ENCODE results near the gene C20orf141. TPM values are rescaled to one million over a fixed set of nuclear protein-coding genes. Genes with fewer than 3 reads are reported as not detected.
"Not testable (repeated sequence)": the region's sequence is repeated elsewhere in the genome, so short reads cannot be mapped to it uniquely, and the experiment has no call there.

C20orf141 gene, protein sequence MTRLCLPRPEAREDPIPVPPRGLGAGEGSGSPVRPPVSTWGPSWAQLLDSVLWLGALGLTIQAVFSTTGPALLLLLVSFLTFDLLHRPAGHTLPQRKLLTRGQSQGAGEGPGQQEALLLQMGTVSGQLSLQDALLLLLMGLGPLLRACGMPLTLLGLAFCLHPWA
- not detected for total RNA-seq
- long read RNA-seq, donor 1, result 0 reads
- long read RNA-seq, donor 2, result 0 reads

DNA sequence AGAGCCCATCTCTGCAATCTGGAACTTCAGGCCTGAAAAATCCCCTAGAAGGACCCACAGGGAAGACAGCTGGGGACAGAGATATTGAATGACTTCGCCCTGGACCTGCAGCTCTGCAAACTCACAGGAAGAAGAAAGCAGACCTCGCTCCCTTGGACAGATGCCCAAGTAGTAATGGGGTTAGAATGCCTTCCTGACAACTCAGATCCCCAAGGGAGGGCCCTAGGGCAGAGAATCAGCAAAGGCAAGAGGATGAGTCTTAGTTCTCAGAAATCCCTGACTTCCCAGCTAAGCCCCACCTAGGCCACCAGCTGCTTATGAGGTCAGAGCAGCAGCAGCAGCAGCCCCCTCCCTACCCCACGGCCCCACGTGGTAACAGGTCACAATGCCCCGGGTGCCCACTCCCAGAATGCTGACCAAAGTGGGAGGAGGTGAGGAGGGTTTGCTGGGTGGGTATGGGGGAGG, at the start of gene C20orf141:
TSS of gene C20orf141 (plus strand) at position 401 of the 465 bp plus-strand sequence. CDS start 198 bp downstream, outside the sequence.
- intact Hi-C loops (cut with DNase I), result no loop called here
- no peak for DNase-seq (ENCODE audit: low spot score)

DNA sequence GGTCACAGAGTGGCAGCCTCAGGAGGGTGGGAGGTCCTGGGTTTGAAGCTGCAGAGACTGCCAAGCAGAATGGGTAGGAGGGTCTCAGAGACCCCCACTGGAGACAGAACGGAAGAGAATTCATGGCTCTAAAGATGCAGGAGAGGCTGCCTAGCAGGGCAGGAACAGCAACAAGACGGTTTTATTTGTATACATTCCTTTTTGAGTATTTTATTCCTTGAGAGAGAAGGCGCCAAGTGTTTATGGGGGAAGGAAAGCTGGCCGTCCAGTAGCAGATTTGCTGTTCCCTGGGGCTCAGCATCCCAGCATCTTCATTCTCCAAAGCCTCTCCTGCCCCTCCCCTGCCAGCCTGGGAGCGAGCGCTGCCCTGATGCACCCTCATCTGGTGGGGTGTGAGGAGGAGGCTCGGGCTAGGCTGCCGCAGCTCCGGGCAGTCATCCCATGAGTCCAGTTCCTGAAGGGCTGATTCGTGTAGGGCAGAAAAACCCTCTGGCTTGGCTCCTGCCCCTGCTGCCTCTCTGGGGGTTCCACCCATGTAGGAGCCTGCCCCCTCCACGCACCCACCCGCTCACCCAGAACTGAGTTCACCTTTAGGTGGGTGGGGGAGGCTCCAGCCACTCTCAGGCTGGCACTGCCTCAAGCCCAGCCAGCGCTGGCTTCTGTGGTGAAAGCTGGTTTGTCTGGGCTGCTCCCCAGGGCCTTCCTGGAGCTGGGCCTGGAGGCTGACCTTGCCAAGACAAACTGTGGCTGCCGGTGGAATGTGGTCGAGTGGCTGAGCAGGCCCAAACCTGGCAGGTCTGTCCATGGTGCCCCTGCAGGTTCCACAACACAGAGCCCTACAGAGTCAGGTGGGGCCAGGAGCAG, 46.8 kb upstream of the C20orf141 start:
- intact Hi-C loops (cut with DNase I), result loop anchor here in 1 of 2 donors (2.0 kb wide), 1 partner anchor 21 kb away; no protein-coding TSS in a partner anchor
- peak; percentile 74 for DNase-seq (ENCODE audit: low spot score)

DNA sequence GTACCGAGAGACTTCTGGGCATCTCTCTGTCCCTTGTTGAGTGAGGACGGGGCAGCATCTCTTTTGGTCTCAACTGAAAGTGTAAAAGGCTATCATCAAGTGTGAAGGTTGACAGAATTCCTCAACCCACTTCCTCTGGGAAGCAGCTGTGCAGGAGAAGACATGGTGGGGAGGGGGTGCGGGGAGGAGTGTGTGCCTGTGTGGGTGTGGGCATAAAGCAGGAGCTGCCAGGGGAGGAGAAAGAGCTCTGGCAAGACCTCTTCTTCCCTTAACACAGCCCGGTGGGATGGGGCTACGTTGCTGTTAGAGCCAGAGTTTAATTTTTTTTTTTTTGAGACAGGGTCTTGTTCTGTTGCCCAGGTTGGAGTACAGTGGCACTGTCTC, 46.2 kb upstream of the C20orf141 start:
- intact Hi-C loops (cut with DNase I), result no loop called here
- peak; percentile 22 for DNase-seq (ENCODE audit: low spot score)

DNA sequence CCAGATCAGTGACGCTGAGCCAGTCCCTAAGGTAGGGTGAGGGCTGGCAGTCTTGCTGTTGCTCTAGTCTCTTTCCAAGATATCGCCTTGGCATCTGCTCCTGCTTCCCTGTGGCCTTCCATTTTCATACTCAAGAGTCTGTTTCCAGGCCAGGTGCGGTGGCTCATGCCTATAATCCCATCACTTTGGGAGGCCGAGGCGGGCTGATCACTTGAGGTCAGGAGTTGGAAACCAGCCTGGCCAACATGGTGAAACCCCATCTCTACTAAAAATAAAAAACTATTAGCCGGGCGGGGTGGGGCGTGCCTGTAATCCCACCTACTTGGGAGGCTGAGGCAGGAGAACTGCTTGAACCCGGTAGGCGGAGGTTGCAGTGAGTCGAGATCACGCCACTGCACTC, 44.7 kb upstream of the C20orf141 start:
- peak; percentile 18 for DNase-seq (ENCODE audit: low spot score)

DNA sequence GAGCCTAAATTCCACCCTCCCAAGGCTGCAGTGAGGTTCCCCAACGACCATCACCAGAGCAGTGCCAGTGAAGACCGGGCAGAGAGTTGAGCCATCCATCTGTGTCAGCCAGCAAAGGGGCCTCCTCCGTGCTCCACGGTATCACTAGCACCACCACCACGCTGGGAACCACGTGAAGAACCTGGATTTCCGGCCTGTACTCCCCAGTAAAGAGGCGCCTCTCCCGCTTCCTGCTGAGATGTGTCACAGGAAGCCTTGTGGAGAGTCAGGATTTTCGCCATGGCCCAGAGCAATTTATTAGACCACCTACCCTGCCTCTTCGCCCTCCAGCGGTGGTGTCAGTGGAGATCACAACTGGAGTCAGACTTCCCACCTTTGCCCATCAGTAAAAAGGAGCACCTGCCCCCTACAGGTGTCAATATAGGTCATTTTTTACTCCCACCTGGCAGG, 43.1 kb upstream of the C20orf141 start:
- DNase-seq (ENCODE audit: low spot score), result peak; percentile 42
- intact Hi-C loops (cut with DNase I), result no loop called here

More for the DNA sequence above, 44.7 kb upstream of the C20orf141 start:
- intact Hi-C loops (cut with DNase I), result not testable (repeated sequence)

DNA sequence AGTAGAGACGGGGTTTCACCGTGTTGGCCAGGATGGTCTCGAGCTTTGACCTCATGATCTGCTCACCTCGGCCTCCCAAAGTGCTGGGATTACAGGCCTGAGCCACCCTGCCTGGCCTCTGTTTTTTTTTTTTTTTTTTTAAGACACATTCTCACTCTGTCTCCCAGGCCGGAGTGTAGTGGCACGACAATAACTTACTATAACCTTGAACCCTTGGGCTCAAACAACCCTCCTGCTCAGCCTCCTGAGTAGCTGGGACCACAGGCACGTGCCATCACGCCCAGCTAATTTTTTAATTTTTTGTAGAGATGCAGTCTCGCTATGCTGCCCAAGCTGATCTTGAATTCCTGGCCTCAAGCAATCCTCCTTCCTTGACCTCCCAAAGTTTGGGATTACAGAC, 41.0 kb upstream of the C20orf141 start:
- intact Hi-C loops (cut with DNase I), result no loop called here
- peak; percentile 34 for DNase-seq (ENCODE audit: low spot score)

DNA sequence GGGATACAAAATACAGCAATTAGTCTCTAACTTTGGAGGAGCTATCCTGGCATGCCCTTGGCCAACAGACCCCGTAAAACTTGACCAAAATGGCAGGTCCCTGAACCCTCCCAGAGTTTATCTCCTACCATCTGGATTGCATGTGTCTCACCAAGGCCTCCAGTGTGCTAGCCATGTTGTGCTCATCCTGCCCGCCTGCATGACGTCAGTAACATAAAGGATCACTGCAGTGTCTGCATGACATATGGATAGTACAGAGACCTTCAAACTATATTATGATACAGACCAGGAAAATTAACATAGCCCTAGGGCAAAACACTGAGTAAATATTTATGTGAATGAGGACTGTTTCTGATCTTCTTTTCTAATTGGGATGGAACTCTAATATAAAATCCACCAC, 39.6 kb upstream of the C20orf141 start:
- intact Hi-C loops (cut with DNase I), result no loop called here
- peak; percentile 35 for DNase-seq (ENCODE audit: low spot score)

DNA sequence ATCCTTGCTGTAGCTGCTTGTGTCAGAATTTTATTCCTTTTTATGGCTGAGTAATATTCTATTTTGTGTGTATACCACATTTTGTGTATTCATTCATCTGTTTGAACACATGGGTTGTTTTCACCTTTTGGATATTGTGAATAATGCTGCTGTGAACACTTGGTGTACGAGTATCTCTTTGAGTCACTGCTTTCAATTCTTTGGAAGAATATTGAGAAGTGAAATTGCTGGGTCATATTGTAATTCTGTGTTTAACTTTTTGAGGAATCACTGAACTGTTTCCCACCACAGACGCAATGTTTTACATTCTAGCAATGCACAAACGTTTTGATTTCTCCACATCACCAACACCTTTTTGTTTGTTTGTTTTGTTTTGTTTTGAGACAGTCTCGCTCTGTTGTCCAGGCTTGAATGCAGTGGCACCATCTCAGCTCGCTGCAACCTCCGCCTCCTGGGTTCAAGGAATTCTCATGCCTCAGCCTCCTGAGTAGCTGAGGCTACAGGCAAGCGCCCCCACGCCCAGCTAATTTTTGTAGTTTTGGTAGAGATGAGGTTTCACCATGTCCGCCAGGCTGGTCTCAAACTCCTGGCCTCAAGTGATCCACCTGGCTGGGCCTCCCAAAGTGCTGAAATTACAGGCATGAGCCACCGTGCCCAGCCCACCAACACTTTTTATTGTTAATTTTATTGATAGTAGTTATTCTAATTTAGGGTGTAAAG, 36.0 kb upstream of the C20orf141 start:
- no peak for DNase-seq (ENCODE audit: low spot score)
- intact Hi-C loops (cut with DNase I), result no loop called here

DNA sequence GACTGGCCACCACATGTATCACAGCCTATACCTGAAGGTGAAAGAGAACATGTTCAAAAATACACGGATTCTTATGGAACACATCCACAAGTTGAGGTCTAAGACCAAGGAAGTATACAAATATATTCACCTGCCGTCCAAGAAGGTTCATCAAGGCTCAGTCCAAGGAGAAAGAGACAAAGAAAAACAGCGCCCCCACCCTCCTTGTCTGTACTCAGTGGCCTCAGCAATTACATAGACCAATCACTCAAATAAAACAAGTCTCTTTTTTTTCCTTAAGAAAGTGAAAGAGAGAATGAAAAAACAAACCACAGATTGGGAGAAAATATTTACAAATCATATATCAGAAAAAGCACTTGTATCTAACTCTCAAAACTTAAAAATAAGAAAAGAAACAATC, 33.8 kb upstream of the C20orf141 start:
- no peak for DNase-seq (ENCODE audit: low spot score)
- intact Hi-C loops (cut with DNase I), result loop anchor here in 1 of 2 donors (10.0 kb wide), 1 partner anchor 776 kb away; no protein-coding TSS in a partner anchor

DNA sequence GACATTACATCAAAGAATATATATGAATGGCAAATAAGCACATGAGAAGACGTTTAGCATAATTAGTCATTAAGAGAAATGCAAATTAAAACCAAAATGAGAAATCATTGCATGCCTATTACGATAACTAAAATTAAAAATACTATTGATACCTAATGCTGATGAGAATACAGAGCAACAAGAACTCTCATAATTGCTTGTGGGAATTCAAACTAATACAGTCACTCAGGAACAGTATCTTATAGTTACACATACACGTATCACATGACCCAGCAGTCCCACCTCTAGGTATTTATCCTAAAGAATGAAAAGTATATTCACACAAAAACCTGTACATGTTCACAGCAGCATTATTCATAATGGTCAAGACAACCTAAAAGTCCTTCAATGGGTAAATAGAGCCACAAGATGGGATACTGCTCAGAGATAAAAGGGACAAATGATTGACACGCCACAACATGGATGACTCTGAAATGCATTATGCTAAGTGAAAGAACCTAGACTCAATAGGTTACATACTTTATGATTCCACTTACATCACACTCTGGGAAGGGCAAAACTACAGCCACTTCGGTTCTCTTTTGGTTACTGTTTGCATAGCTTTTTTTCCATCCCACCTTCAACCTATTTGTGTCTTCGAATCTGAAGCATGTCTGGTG, 30.8 kb upstream of the C20orf141 start:
- DNase-seq (ENCODE audit: low spot score), result no peak
- intact Hi-C loops (cut with DNase I), result loop anchor here in 1 of 2 donors (10.0 kb wide), 1 partner anchor 779 kb away; no protein-coding TSS in a partner anchor

DNA sequence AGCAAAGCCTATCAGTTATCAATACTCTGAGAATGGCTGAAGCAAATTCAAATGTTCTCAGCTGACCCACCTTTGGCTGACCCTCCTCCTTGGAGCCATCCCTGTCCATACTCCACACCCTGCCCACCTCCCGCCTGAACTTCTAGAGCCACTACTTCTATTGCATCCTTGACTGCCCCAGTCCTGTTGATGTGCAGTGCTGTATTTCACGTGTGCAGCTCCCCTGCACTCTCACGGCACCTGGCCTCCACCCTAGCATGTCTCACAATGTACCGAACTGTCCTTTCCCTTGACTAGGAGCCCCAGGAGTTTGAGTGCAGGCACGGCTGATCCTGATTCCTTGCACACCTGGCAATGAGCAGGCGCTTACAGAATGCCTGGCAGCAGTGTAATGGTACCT, 21.3 kb upstream of the C20orf141 start:
- intact Hi-C loops (cut with DNase I), result no loop called here
- no peak for DNase-seq (ENCODE audit: low spot score)

DNA sequence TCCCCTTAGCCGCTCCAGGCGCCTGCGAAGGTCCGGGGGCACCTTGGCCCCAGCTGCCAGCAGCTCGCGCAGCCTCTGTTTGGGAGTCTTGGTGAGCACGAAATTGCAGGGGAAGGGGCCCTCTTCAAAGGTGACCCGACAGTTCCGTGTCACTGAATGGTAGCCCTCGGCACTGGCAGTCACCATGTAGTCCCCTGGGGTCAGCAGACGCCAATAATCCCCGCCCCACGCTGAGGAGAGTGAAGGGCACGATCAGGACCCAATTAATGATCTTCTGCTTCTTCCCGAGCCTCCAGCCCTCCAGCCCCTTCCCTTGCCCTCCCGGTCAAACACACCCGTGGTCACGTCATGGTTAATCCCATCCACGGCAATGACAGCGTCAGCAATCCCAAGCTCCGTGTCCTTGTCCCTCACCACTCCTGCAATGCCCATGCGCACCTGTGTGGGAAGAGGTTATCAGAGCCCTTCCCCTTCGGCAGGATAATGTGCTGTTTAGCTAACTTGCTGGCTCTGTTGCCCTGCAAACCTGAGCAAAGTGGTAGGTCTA, 20.5 kb upstream of the C20orf141 start:
- intact Hi-C loops (cut with DNase I), result no loop called here
- peak; percentile 56 for DNase-seq (ENCODE audit: low spot score)

DNA sequence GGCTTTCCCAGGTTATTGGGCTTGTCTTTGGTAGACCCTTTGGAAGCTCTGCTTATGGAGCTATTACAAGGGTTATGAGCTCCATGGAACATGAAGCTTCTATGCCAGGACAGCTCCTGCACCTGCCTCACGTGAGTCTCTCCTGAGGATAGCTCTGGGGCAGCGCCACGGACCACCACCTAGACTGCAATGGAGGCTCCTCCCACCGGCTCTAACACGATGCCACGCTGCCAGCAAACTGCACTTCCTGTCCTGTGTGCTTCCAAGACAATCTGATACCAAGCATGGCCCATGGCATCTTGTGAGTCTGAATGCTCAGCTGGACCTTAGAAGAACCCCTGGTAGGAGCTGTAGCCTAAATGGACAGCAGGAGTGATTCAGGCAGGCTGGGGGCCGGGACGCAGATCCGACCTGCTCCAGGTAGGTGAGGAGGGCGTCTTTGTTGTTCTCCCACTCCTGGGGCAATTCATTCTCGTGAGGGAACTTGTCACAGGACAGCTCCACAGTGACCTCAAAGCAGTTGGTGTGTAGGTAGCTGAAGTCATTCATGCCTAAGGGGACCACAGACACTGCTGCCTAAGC, 19.8 kb upstream of the C20orf141 start:
- intact Hi-C loops (cut with DNase I), result no loop called here
- DNase-seq (ENCODE audit: low spot score), result peak; percentile 40

DNA sequence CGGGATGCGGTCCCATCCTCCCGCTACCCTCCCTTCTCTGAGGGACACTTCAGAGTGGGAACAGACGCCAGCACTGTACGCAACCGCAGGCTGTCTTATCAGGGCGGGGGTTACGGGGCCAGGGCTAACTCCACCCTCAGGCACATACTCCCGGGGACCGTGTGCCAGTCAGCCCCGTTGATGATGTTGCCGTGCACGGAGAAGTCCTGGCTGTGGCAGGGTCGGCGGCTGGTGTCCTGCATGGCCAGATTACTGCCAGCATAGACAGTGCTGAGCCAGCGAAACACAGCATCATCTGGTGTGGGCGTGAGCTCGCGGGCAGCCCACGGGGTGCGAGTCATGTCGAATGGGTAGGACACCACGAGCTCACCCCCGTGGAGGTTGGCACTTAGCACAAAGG, 19.3 kb upstream of the C20orf141 start:
- intact Hi-C loops (cut with DNase I), result no loop called here

DNA sequence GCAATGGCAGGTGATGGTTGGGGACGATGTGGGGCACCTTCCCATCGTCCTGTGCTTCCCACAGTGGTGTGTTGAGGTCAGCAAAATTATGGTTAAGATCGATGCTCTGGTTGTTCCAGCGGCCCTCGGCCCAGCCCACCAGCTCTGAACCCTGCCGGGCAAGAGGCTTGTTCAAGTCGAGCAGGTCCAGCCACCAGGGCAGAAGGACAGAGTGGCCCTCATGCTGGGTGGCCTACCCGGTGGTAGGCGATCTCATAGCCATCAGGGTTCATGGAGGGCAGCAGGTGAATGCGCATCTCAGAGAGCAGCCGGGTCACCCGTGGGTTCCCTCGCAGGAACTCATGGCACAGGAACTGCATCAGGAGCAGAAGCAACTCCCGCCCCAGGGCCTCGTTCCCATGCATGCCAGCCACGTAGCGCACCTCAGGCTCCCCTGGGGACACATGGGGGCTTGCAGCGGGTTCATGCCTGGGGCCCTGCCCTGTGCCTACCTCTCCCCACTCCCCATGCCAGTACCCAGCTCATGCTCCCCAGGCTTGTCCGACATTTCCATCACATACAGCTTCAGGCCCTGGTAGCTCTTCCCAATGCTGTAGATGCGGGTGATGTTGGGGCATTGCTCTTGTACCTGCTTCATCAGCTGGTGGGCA, 18.7 kb upstream of the C20orf141 start:
- DNase-seq (ENCODE audit: low spot score), result no peak
- intact Hi-C loops (cut with DNase I), result no loop called here

More for the DNA sequence above, 19.3 kb upstream of the C20orf141 start:
- DNase-seq (ENCODE audit: low spot score), result no peak

DNA sequence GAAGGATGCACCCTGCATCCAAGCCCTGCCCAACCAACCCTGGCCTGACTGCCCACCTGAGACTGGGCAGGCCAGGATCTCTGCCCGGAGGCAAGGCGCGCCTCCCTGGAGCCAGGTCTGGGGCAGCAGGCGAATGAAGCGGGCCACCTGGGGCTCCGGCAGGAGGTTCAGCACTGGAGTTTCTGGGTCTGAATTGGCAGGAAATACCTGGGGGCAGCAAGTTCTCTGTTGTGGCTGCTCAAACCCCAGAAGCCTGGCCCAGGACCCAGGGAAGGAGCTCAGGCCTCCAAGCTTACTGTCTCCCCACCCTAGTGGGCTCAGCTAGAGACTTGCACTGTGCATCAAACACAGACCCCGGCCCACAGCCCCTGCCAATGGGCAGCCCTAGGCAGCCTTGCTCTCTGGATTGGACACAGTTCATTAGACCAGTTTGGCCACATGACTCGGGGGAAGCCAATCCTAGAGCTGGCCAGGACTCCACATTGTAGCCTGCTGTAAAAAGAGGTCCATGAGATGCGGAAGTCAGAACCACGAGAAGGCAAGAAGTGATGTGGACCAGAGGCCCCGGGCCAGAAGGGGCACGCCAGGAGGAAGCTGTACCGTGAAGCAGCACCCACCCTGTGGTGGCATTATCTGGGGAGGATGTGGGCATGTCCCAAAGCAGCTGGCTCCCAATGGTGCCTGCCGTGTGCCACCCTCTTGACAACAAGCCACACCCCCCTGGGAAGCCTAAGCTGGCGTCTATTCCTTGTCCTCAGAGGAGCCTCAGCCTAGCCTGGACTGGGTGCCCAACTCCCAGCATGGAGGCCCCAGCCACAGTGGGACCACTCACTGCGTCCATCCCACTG, 17.4 kb upstream of the C20orf141 start:
- intact Hi-C loops (cut with DNase I), result no loop called here
- DNase-seq (ENCODE audit: low spot score), result peak; percentile 52
